Cardiac fibroblast (primary cell): ENCODE data around the gene DPYD.

ENCODE experiments used
- DNase-seq, 2 donors: peaks; one replicate each; pipeline versions ENCODE4 v3.0.0 to v3.0.0-alpha.2; 2010; ENCODE audit warnings: low read depth in 2 of 2
- H3K4me3 ChIP-seq, 2 donors: replicated peaks in 1 of 2; 1 replicate in 1 of 2; 2 replicates in 1 of 2; pipeline ENCODE4 v1.5.1; 2011; ENCODE audit warnings: low read depth in 2 of 2, low read length in 2 of 2, mild to moderate bottlenecking in 2 of 2, moderate library complexity in 1 of 2
- TF ChIP-seq, protein P1 (sequence below): IDR thresholded peaks from one replicate; pipeline ENCODE4 v1.5.1; 2011; ENCODE audit warnings: low read depth, mild to moderate bottlenecking, low read length, inconsistent platforms

Gene DPYD

DNA sequence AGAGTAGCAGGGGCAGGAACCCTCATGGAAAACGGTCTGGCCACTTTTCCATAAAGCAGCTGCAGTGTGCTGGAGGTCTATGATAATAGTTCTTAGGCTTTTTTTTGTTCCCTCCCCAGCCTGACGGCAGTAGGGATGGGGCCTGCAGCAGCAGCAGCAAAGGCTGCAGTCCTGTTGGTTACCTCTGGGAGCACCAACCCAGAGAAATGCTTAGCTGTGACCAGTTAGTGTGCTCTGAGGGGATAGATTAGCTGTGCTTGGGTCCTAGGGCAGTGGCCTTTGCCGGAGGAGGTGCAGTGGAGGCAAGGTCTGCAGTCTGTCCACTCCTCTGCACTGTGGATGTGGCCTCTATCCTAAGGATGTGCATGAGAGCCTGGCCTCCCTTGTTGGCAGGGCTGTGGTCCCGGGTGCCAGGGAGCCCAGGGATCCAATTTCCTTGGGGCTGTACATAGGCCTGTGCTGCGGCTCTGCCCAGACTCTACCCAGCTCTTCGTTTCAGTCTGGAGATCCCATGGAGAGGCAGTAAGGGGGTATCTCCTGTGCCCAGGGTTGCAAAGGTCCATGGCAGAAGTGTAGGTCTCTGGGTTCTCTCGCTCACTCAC is 876.6 kb downstream of the DPYD start:
- TF ChIP-seq, protein P1, sequence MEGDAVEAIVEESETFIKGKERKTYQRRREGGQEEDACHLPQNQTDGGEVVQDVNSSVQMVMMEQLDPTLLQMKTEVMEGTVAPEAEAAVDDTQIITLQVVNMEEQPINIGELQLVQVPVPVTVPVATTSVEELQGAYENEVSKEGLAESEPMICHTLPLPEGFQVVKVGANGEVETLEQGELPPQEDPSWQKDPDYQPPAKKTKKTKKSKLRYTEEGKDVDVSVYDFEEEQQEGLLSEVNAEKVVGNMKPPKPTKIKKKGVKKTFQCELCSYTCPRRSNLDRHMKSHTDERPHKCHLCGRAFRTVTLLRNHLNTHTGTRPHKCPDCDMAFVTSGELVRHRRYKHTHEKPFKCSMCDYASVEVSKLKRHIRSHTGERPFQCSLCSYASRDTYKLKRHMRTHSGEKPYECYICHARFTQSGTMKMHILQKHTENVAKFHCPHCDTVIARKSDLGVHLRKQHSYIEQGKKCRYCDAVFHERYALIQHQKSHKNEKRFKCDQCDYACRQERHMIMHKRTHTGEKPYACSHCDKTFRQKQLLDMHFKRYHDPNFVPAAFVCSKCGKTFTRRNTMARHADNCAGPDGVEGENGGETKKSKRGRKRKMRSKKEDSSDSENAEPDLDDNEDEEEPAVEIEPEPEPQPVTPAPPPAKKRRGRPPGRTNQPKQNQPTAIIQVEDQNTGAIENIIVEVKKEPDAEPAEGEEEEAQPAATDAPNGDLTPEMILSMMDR, result no peak
- DNase-seq, result no peak
- no peak overlapping the region for H3K4me3 ChIP-seq

DNA sequence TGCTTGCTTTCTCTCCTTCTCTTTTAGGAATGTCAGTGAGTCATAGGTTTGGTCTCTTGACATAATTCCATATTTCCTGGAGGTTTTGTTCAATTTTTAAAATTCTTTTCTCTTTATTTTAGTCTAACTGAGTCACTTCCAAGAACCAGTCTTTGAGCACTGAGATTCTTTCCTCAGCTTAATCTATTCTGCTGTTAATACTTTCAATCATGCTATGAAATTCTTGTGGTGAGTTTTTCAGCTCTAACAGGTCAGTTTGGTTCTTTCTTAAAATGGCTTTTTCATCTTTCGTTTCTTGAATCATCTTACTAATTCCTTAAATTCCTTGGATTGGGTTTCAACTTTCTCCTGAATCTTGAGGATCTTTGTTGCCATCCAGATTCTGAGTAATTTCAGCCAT is 878.3 kb downstream of the DPYD start:
- no peak overlapping the region for H3K4me3 ChIP-seq
- TF ChIP-seq, protein P1, result no peak
- peak; percentile 7 to 40 for DNase-seq

DNA sequence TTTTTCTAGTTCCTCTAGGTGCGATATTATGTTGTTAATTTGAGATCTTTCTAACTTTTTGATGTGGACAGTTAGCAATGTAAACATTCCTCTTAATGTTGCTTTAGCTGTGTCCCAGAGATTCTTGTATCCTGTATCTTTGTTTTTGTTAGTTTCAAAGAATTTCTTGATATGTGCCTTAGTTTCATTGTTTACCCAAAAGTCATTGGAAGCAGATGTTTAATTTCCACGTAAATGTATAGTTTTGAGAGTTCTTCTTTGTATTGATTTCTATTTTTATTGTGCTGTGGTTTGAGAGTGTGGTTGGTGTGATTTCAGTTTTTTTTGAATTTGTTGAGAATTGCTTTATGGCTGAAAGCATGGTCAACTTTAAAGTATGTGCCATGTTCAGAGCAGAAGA is 879.8 kb downstream of the DPYD start:
- no peak overlapping the region for H3K4me3 ChIP-seq
- DNase-seq, result peak in 1 of 2 donors; percentile 10
- TF ChIP-seq, protein P1, result no peak

DNA sequence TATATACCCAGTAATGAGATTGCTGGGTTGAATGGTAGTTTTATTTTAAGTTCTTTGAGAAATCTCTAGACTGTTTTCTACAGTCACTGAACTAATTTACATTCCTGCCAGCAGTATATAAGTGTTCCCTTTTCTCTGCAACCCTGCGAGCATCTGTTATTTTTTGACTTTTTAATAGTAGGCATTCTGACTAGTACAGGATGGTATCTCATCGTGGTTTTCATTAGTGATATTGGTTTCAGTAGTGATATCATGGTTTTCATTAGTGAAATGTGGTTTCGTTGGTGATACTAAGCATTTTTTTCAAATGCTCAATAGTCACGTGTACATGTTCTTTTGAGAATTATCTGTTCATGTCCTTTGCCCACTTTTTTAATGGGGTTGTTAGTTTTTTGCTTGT is 882.4 kb downstream of the DPYD start:
- TF ChIP-seq, protein P1, result no peak
- no peak overlapping the region for H3K4me3 ChIP-seq
- DNase-seq, result no peak

DNA sequence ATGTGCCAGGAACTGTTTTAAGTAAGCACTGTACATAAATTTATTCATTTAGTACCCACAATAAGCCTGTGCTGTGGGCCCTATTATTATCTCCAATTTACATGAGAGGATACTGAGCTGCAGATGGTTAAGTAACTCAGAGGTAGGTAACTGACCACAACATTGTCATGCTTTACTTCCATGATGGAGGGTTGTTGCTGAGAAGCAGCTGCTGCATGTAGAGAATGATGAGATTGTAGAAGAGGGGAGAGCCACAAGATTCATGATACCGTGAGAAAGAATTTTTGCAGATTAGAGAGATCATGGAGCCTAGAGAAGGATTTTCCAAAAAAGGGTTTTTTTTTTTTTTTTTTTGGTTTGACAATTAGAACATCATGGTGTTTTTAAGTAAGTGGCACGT is 886.2 kb downstream of the DPYD start:
- H3K4me3 ChIP-seq, result no peak overlapping the region
- no peak for DNase-seq
- TF ChIP-seq, protein P1, result no peak

DNA sequence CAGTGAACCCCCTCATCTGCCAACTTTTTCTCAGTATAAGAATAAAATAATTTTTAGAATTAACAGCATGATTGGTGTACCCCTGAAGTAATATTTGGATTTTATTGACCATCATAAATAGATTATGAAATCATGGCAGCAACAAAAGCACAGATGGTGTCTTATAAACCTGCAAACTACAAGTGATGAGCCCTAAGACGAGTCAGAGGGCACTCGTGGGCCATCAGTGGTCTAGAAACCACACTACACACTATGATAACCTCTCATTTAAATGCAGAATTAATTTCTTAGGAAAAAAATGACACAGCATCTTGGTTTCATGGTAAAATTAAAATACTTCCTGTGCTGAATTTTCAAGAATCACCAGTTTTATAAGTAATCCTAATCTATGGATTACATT is 886.9 kb downstream of the DPYD start:
- DNase-seq, result no peak
- H3K4me3 ChIP-seq, result no peak overlapping the region
- TF ChIP-seq, protein P1, result no peak
